IMR-90 (cell line): Measurements from ENCODE around the gene THRB.

ENCODE experiments used
- BHLHE40 ChIP-seq: fragments of 150-350 bp; IDR thresholded peaks from 2 replicates; pipeline ENCODE4 v1.6.1; 2016; ENCODE audit warnings: mild to moderate bottlenecking, low read depth, low read length
- POLR2A ChIP-seq: IDR thresholded peaks from 2 replicates; pipeline ENCODE4 v1.6.1; 2012; ENCODE audit warnings: mild to moderate bottlenecking, low read depth, low read length
- RAD21 ChIP-seq: IDR thresholded peaks from 2 replicates; pipeline ENCODE4 v1.6.1; 2012; ENCODE audit warnings: low read length, improper control_type of control experiment
- RFX5 ChIP-seq: IDR thresholded peaks from 2 replicates; pipeline ENCODE4 v1.8.0; 2012; ENCODE audit warnings: low read depth, mild to moderate bottlenecking, low read length, moderate library complexity
- SMC3 ChIP-seq: fragments of 150-350 bp; IDR thresholded peaks from 2 replicates; pipeline ENCODE4 v1.6.1; 2016; ENCODE audit warnings: low read depth, mild to moderate bottlenecking, antibody characterized with exemption, low read length, moderate library complexity
- TF ChIP-seq, protein P1 (sequence below): conservative IDR thresholded peaks from 2 replicates; pipeline ENCODE4 v1.5.1; 2012; ENCODE audit warnings: mild to moderate bottlenecking, low read depth, low read length, improper control_type of control experiment

DNA sequence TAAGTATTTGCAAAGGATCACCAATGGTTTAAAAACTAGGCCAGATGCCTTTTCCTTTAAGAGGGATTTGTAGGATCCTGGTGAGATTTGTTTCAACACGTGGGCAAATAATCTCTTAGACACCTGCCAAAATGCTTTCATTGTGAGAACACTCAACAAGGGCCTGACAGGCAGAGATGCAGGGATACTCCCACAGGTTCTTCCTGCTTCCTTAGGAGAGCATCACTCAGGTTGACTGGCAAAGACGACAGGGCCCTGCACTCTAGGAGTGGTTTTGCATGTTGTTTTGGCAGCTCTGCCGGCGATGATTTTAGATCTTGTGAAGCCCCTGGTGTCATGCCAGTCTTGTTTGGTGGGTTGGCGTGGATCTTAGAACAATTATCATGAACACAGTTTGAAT, 365.1 kb downstream of the THRB start:
- no peak for TF ChIP-seq POLR2A
- TF ChIP-seq, protein P1, sequence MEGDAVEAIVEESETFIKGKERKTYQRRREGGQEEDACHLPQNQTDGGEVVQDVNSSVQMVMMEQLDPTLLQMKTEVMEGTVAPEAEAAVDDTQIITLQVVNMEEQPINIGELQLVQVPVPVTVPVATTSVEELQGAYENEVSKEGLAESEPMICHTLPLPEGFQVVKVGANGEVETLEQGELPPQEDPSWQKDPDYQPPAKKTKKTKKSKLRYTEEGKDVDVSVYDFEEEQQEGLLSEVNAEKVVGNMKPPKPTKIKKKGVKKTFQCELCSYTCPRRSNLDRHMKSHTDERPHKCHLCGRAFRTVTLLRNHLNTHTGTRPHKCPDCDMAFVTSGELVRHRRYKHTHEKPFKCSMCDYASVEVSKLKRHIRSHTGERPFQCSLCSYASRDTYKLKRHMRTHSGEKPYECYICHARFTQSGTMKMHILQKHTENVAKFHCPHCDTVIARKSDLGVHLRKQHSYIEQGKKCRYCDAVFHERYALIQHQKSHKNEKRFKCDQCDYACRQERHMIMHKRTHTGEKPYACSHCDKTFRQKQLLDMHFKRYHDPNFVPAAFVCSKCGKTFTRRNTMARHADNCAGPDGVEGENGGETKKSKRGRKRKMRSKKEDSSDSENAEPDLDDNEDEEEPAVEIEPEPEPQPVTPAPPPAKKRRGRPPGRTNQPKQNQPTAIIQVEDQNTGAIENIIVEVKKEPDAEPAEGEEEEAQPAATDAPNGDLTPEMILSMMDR = no peak
- TF ChIP-seq RFX5 = no peak
- no peak for TF ChIP-seq RAD21
- TF ChIP-seq SMC3 = no peak
- TF ChIP-seq BHLHE40 = no peak
